BE2C (cell line): ENCODE data around the gene THADA.

Experiments
- DNase-seq: peaks from one replicate; pipeline ENCODE4 v3.0.0-alpha.2; 2020
- H3K27me3 ChIP-seq: fragments of 250-450 bp; sonication (Bioruptor Pico); 2 replicates; pipeline ENCODE4 v1.5.1; 2020; ENCODE audit warnings: mild to moderate bottlenecking
- H3K36me3 ChIP-seq: fragments of 250-450 bp; sonication (Bioruptor Pico); 2 replicates; pipeline ENCODE4 v1.5.1; 2020; ENCODE audit warnings: mild to moderate bottlenecking
- H3K4me1 ChIP-seq: fragments of 250-450 bp; sonication (Bioruptor Pico); 2 replicates; pipeline ENCODE4 v1.5.1; 2020
- H3K4me3 ChIP-seq: 2 replicates; pipeline ENCODE4 v1.5.1; 2011; ENCODE audit warnings: low read depth, low read length
- H3K9me3 ChIP-seq: fragments of 250-450 bp; sonication (Bioruptor Pico); 2 replicates; pipeline ENCODE4 v1.5.1; 2020
- TF ChIP-seq, protein P1 (sequence below): IDR thresholded peaks from 2 replicates; pipeline ENCODE4 v1.5.1; 2012; ENCODE audit warnings: mild to moderate bottlenecking, low read depth, low read length

THADA gene

DNA sequence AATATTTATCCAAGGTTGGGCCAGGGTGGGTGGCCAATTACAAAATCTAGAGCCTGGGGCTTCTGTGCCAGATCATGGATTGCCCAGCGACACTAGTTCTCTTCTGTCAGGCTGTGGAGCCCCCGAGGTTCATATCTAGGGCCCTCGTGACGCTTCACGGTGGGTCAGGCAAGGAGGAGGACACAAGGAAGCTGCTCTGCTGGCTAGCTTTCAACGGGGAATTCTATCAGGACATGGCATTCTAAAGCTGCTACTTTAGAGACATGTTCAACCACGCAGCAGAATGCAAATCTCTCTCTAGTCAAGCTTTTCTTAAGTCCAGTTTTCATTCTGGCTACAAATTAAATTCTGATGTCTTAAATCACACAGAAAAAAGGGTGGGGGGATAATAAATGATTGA is 180.2 kb downstream of the THADA start:
- no peak for DNase-seq
- H3K4me1 ChIP-seq = peaks cover 18% of the 10 kb centered on the region
- no peaks in the 10 kb centered on the region for H3K36me3 ChIP-seq
- H3K27me3 ChIP-seq = no peaks in the 10 kb centered on the region
- no peak overlapping the region for H3K4me3 ChIP-seq
- H3K9me3 ChIP-seq = no peaks in the 10 kb centered on the region
- TF ChIP-seq, protein P1, sequence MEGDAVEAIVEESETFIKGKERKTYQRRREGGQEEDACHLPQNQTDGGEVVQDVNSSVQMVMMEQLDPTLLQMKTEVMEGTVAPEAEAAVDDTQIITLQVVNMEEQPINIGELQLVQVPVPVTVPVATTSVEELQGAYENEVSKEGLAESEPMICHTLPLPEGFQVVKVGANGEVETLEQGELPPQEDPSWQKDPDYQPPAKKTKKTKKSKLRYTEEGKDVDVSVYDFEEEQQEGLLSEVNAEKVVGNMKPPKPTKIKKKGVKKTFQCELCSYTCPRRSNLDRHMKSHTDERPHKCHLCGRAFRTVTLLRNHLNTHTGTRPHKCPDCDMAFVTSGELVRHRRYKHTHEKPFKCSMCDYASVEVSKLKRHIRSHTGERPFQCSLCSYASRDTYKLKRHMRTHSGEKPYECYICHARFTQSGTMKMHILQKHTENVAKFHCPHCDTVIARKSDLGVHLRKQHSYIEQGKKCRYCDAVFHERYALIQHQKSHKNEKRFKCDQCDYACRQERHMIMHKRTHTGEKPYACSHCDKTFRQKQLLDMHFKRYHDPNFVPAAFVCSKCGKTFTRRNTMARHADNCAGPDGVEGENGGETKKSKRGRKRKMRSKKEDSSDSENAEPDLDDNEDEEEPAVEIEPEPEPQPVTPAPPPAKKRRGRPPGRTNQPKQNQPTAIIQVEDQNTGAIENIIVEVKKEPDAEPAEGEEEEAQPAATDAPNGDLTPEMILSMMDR = no peak

DNA sequence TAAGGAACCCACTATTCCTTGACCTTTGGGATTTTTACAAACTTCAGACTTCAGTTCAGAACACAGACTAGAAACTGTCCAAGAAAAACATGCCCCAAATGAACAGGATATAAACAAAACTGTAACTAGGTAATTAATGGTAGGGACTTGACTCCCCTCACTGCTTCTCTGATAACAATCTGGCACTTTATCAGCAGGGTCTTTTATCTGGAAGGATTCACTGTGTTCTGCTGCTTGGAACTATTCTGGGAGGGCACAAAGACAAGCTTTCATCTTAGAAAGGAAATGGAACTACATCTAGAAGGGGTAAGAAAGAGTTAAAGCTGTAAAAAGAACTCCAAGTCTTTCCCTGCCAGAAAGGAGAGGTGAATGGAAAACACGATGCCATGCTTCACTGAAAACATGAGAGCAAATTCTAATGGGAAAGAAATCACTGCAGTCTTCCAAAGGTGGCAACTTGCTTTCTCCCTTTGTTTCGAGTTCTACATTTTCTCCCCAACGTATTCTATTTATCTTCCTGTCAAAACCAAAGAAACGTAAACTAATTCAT is 181.2 kb downstream of the THADA start:
- H3K4me1 ChIP-seq = peaks cover 16% of the 10 kb centered on the region
- no peaks in the 10 kb centered on the region for H3K9me3 ChIP-seq
- no peaks in the 10 kb centered on the region for H3K27me3 ChIP-seq
- H3K4me3 ChIP-seq = no peak overlapping the region
- TF ChIP-seq, protein P1 = no peak
- H3K36me3 ChIP-seq = no peaks in the 10 kb centered on the region
- no peak for DNase-seq

DNA sequence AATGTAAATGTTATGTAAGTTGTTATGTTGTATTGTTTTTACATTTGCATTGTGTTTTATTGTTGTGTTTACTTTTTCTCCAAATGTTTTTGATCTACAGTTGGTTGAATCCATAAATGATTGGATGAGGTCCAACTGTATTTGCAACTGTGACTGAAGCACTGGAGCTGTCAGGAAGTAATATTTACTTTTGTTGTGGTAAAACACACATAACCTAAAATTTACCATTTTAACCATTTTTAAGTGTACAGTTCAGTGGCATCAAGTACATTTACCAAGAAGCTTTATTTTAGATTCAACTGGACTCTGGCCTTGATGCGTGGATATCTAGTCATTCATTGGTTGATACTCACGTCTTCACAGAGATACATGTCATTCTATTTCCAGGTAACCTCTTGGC is 181.8 kb downstream of the THADA start:
- Histone ChIP-seq H3K4me1 (peaks cover 18% of the 10 kb centered on the region), H3K36me3 (no peaks in the 10 kb centered on the region), H3K27me3 (no peaks in the 10 kb centered on the region), H3K9me3 (no peaks in the 10 kb centered on the region), H3K4me3 (no peak overlapping the region)
- TF ChIP-seq, protein P1 = no peak
- DNase-seq = no peak

DNA sequence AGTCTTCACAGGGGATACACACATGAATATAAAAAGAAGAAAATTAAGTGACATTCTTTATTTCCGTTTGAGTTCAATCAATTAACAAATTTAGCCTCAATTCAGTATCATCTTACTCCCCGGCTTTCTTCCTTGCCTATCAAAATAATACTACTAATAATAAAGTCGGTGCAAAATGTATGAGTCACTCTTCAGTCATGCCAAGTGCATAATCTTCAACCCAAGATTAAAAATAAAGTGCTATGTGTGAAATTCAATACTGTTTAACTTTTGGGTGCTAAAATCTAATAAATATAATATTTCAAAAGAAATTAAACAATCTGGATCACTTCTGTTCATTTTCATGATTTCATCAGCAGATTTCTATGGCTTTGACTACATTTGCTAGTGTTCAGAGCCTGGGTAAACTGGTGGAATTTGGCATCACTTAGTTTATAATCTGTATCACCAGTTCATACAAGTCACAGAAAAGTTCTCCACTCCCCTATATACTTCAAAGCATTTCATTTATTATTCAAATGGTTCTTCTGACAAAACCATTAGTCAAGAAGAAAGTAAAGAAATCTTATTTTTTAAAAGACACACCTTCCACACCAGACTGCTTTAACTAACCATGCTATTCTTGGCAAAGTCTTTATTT is 183.6 kb downstream of the THADA start:
- Histone ChIP-seq H3K27me3 (no peaks in the 10 kb centered on the region), H3K36me3 (no peaks in the 10 kb centered on the region), H3K4me1 (peaks cover 27% of the 10 kb centered on the region), H3K4me3 (no peak overlapping the region), H3K9me3 (no peaks in the 10 kb centered on the region)
- TF ChIP-seq, protein P1 = no peak
- DNase-seq = no peak

DNA sequence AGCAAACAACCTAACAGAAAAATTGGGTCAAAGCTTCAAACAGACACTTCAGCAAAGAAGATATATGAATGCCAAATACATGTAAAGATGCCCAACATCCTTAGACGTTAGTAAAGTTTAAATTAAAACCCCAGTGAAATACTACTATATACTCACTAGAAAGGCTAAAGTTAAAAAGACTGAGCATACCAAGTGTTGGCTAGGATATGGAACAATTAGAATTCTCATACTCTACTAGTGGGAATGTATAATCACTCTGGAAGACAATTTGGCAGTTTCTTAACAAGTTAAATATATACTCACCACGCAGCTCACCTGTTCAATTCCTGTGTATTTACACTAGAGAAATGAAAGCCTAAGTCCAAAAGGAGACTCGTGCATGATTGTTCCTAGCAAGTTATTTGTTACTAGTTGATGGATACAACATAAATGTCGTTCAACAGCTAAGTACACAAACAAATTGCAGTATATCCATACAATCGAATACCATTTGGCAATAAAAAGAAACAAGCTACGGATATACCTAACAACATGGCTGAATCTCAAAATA is 185.7 kb downstream of the THADA start:
- H3K36me3 ChIP-seq = no peaks in the 10 kb centered on the region
- H3K4me1 ChIP-seq = peaks cover 37% of the 10 kb centered on the region
- H3K9me3 ChIP-seq = no peaks in the 10 kb centered on the region
- no peak overlapping the region for H3K4me3 ChIP-seq
- no peaks in the 10 kb centered on the region for H3K27me3 ChIP-seq
- no peak for DNase-seq
- TF ChIP-seq, protein P1 = no peak

DNA sequence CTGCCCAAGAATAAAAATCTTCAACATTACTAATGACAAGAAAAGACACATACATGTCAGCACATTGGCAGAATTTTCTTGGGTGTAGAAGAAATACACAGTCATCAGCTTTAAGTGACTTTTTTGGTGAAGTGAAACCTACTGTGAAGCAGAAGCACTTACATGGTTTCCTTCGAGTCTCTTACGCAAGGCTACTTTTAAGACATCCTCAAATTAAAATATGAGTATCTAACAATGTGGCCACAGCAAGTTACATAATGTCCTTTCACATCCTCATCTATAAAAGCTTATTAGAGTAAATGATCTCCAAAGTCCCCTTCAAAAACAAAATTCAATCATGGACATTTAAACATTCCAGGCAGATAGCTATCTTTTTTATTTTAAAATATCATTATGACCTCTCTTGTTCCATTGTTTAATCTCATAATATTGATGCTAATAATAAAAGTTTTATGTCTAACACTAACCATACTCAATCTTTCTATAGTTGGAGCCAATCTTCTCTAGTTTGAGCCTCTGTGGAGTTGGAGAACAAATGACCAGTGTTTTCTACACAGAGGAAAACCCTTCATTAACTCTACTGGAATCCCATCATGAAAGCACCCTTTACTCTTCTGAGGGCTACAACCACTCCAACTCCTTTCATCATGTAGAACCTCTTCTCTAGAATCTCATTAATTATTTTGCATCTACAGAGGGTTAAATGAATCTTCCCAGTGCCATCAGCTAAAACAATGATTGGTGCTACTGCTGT is 187.3 kb downstream of the THADA start:
- no peak for DNase-seq
- H3K27me3 ChIP-seq = no peaks in the 10 kb centered on the region
- no peaks in the 10 kb centered on the region for H3K36me3 ChIP-seq
- H3K4me3 ChIP-seq = no peak overlapping the region
- H3K4me1 ChIP-seq = peaks cover 33% of the 10 kb centered on the region
- TF ChIP-seq, protein P1 = no peak
- H3K9me3 ChIP-seq = no peaks in the 10 kb centered on the region
